ENCODE results near the gene CFAP57.

Gene CFAP57

GRCh38 chr1:43246466-43247213 is 74.5 kb downstream of the CFAP57 start:
- Mint-ChIP-seq H3K4me1 (no peaks in the 10 kb centered on the region), H3K27me3 (ENCODE audit: low read depth) (no peaks in the 10 kb centered on the region), H3K4me3 (no peak overlapping the region), H3K36me3 (ENCODE audit: low read depth) (peaks cover 4% of the 10 kb centered on the region), H3K27ac (no peak overlapping the region), H3K9me3 (peaks cover 30% of the 10 kb centered on the region)
- no peak for TF ChIP-seq CTCF (IDR thresholded peaks at IDR 0.05; ENCODE audit: unreplicated experiment in 3 of 3)

- Mint-ChIP-seq H3K4me1 (no peaks in the 10 kb centered on the region), H3K36me3 (ENCODE audit: low read depth) (peaks cover 4% of the 10 kb centered on the region), H3K27me3 (ENCODE audit: low read depth) (no peaks in the 10 kb centered on the region), H3K9me3 (peaks cover 30% of the 10 kb centered on the region), H3K4me3 (no peak overlapping the region), H3K27ac (no peak overlapping the region)
- TF ChIP-seq CTCF (IDR thresholded peaks at IDR 0.05; ENCODE audit: unreplicated experiment in 3 of 3) = no peak
Measured at GRCh38 chr1:43247256-43247921, 75.3 kb downstream of the CFAP57 start.

- H3K9me3 Mint-ChIP-seq = peaks cover 30% of the 10 kb centered on the region
- peaks cover 4% of the 10 kb centered on the region for H3K36me3 Mint-ChIP-seq (ENCODE audit: low read depth)
- peaks cover 10% of the 10 kb centered on the region for H3K27me3 Mint-ChIP-seq (ENCODE audit: low read depth)
- no peak overlapping the region for H3K4me3 Mint-ChIP-seq
- TF ChIP-seq CTCF (IDR thresholded peaks at IDR 0.05; ENCODE audit: unreplicated experiment in 3 of 3) = no peak
- no peak overlapping the region for H3K27ac Mint-ChIP-seq
- no peaks in the 10 kb centered on the region for H3K4me1 Mint-ChIP-seq
Measured at GRCh38 chr1:43250351-43250761, 78.2 kb downstream of the CFAP57 start.

- H3K27me3 Mint-ChIP-seq (ENCODE audit: low read depth) = peaks cover 10% of the 10 kb centered on the region
- H3K4me3 Mint-ChIP-seq = no peak overlapping the region
- peaks cover 27% of the 10 kb centered on the region for H3K9me3 Mint-ChIP-seq
- no peak for TF ChIP-seq CTCF (IDR thresholded peaks at IDR 0.05; ENCODE audit: unreplicated experiment in 3 of 3)
- H3K4me1 Mint-ChIP-seq = no peaks in the 10 kb centered on the region
- peaks cover 4% of the 10 kb centered on the region for H3K36me3 Mint-ChIP-seq (ENCODE audit: low read depth)
- H3K27ac Mint-ChIP-seq = no peak overlapping the region
Measured at GRCh38 chr1:43251024-43251423, 78.9 kb downstream of the CFAP57 start.

- Mint-ChIP-seq H3K4me3 (no peak overlapping the region), H3K27me3 (ENCODE audit: low read depth) (peaks cover 10% of the 10 kb centered on the region), H3K36me3 (ENCODE audit: low read depth) (peaks cover under 1% of the 10 kb centered on the region), H3K9me3 (peaks cover 19% of the 10 kb centered on the region), H3K4me1 (no peaks in the 10 kb centered on the region), H3K27ac (no peak overlapping the region)
- TF ChIP-seq CTCF (IDR thresholded peaks at IDR 0.05; ENCODE audit: unreplicated experiment in 3 of 3) = no peak
Measured at GRCh38 chr1:43252225-43252624, 80.1 kb downstream of the CFAP57 start.

All from nephron (organoid).